T-cell (primary cell): ENCODE measurements around the gene NAV2. TPM values are rescaled to one million over a fixed set of nuclear protein-coding genes. Genes with fewer than 3 reads are reported as not detected.

Experiments
- ATAC-seq, 4 experiments: fragments of 200-7000 bp in 3 of 4; fragments of 150-1000 bp in 1 of 4; cut with Tn5 transposase; replicated peaks in 1 of 4; 1 replicate in 3 of 4; 2 replicates in 1 of 4; pipeline ENCODE4 v1.10.0; 2021; ENCODE audit warnings: moderate library complexity in 3 of 4, mild to moderate bottlenecking in 2 of 4, moderate number of reproducible peaks in 1 of 4
- CTCF ChIA-PET, 2 donors: fragments of 300-600 bp; sonication (Branson Sonifier 250); formaldehyde crosslinking; loops; one replicate each; lab custom pipeline; 2022; ENCODE audit warnings: antibody characterized with exemption in 2 of 2; lab: Charles Lee
- POLR2A ChIA-PET, 2 donors: fragments of 300-600 bp; sonication (Branson Sonifier 250); formaldehyde crosslinking; loops; one replicate each; lab custom pipeline; 2022; ENCODE audit warnings: antibody characterized with exemption in 2 of 2; lab: Charles Lee
- DNase-seq, 35 experiments: peaks; one replicate each; pipeline versions ENCODE4 v3.0.0 to v3.0.0-alpha.2; 2013 to 2023
- H3K27ac ChIP-seq: one replicate; pipeline ENCODE4 v1.5.1; 2013; ENCODE audit warnings: low read length
- H3K27me3 ChIP-seq, 2 experiments: replicated peaks in 1 of 2; 1 replicate in 1 of 2; 2 replicates in 1 of 2; pipeline versions ENCODE4 v1.6.1 to v1.7.0; 2013; ENCODE audit warnings: low read length in 1 of 2, mixed read lengths in 1 of 2; ENCODE audit not compliant: control insufficient read depth in 2 of 2, insufficient read depth in 2 of 2; ENCODE audit errors: extremely low read depth in 1 of 2
- H3K36me3 ChIP-seq, 2 donors: 1 replicate in 1 of 2; 2 replicates in 1 of 2; pipeline versions ENCODE4 v1.6.1 to v1.7.0; 2013; ENCODE audit warnings: low read length in 1 of 2; ENCODE audit not compliant: control insufficient read depth in 2 of 2, insufficient read depth in 1 of 2; ENCODE audit errors: extremely low read depth in 1 of 2
- H3K4me1 ChIP-seq, 2 experiments: 1 replicate in 1 of 2; 2 replicates in 1 of 2; pipeline versions ENCODE4 v1.6.1 to v1.7.0; 2013; ENCODE audit warnings: low read length in 2 of 2, mixed read lengths in 1 of 2; ENCODE audit not compliant: insufficient read depth in 2 of 2, control insufficient read depth in 1 of 2; ENCODE audit errors: extremely low read depth in 1 of 2
- H3K4me3 ChIP-seq, 2 donors: 1 replicate in 1 of 2; 2 replicates in 1 of 2; pipeline versions ENCODE4 v1.5.1 to v1.7.0; 2013; ENCODE audit warnings: mild to moderate bottlenecking in 2 of 2, low read length in 1 of 2, moderate library complexity in 1 of 2; ENCODE audit not compliant: control insufficient read depth in 1 of 2; ENCODE audit errors: extremely low read depth in 1 of 2
- H3K9me3 ChIP-seq: 2 replicates; pipeline ENCODE4 v1.7.0; 2013
- H3K27ac Mint-ChIP-seq, 2 donors: one replicate each; pipeline ENCODE4 v1.8.0; 2020 to 2021; ENCODE audit warnings: mild to moderate bottlenecking in 2 of 2, mixed read lengths in 2 of 2
- H3K27me3 Mint-ChIP-seq, 2 donors: one replicate each; pipeline ENCODE4 v1.8.0; 2021 to 2022; ENCODE audit warnings: mixed read lengths in 2 of 2
- H3K36me3 Mint-ChIP-seq: one replicate; pipeline ENCODE4 v1.8.0; 2021; ENCODE audit warnings: mixed read lengths
- H3K4me1 Mint-ChIP-seq, 3 donors: one replicate each; pipeline ENCODE4 v1.8.0; 2020 to 2022; ENCODE audit warnings: mixed read lengths in 3 of 3, mild to moderate bottlenecking in 1 of 3
- H3K4me3 Mint-ChIP-seq, 3 donors: one replicate each; pipeline ENCODE4 v1.8.0; 2020 to 2022; ENCODE audit warnings: mild to moderate bottlenecking in 3 of 3, mixed read lengths in 3 of 3, moderate library complexity in 3 of 3
- H3K9me3 Mint-ChIP-seq, 3 donors: one replicate each; pipeline ENCODE4 v1.8.0; 2020 to 2022; ENCODE audit warnings: mixed read lengths in 3 of 3
- WGBS: methylation state at CpG from one replicate; pipeline ENCODE4 v1.1.5; 2013; ENCODE audit warnings: missing lambda C conversion rate; ENCODE audit not compliant: insufficient coverage; 5-methylcytosine and 5-hydroxymethylcytosine counted together
- total RNA-seq, 35 experiments: library from RNA in 6 of 35; stranded (reverse) in 6 of 35; fragments of 120-200 nt in 1 of 35; gene quantifications; one replicate each; pipeline versions ENCODE4 v1.2.1 to v1.2.4 and lab custom pipeline; 2013 to 2026

Gene NAV2
- total RNA-seq, 5 donors from 2014 or later (not counting 1 experiment from before 2014, with no cell fraction given): 0.55 to 3.0 (median 1.8) TPM

DNA sequence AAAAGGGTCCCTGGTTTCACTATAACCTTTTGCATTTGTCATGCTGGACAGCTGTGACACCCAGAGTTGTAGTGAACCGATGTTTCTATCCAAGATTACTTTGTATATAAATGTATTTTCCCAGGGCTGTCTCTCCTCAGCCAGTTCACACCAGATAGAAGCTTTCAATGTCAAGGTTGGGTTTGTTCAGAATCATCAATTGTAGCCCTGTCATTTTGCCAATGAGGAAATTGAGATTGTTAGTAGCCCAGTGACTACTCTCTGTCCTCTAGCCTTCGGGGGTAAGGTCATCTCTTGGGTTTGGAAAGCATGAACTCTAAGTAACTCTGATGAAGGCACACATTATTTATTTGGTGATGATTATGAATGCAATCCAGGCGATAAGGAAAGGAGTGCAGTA is 282.0 kb downstream of the NAV2 start:
- no peaks in the 10 kb centered on the region for H3K36me3 Mint-ChIP-seq
- no peaks in the 10 kb centered on the region for H3K36me3 ChIP-seq
- no peak overlapping the region for H3K4me3 Mint-ChIP-seq
- no peak overlapping the region for H3K27ac ChIP-seq
- H3K4me1 Mint-ChIP-seq: no peaks in the 10 kb centered on the region
- H3K27me3 ChIP-seq: peaks cover 0 to 7% of the 10 kb centered on the region in 2 experiments
- 88% methylated on average over 1 of the region's 3 CpGs for WGBS
- H3K9me3 Mint-ChIP-seq: no peaks in the 10 kb centered on the region
- H3K9me3 ChIP-seq: no peaks in the 10 kb centered on the region
- no peak for DNase-seq
- ATAC-seq: no peak
- H3K27me3 Mint-ChIP-seq: peaks cover 0 to 6% of the 10 kb centered on the region in 2 donors
- H3K4me3 ChIP-seq: no peak overlapping the region
- H3K4me1 ChIP-seq: no peaks in the 10 kb centered on the region
- ChIA-PET POLR2A (no interaction called here), CTCF (no interaction called here)
- no peak overlapping the region for H3K27ac Mint-ChIP-seq

DNA sequence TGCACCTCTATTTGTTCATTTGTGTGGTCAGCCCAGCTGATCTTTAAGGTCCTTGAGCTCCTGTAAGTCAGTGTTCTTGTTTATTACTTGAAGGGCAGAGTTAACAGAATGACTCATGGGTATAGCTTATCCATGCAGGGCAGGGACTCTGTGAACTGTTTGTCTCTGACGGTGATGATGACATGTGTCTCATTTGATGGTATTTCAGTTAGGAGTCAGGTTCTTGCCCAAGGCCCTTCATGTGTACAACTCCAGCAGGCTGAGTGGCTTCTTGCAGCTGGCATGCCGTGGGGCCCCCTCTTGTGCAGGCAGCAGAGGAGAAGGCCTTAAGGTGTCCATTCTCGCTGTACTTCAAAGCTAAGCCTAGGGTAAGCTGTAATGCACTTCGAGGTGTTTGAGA is 282.5 kb downstream of the NAV2 start:
- peaks cover 0 to 7% of the 10 kb centered on the region in 2 experiments for H3K27me3 ChIP-seq
- Mint-ChIP-seq H3K4me3 (no peak overlapping the region), H3K4me1 (no peaks in the 10 kb centered on the region), H3K9me3 (no peaks in the 10 kb centered on the region), H3K27me3 (peaks cover 3 to 6% of the 10 kb centered on the region in 2 donors), H3K36me3 (no peaks in the 10 kb centered on the region), H3K27ac (no peak overlapping the region)
- H3K9me3 ChIP-seq: no peaks in the 10 kb centered on the region
- no peaks in the 10 kb centered on the region for H3K4me1 ChIP-seq
- WGBS: 71% methylated on average over 3 of the region's 4 CpGs
- DNase-seq (no peak), ATAC-seq (no peak)
- no peak overlapping the region for H3K27ac ChIP-seq
- ChIA-PET CTCF (no interaction called here), POLR2A (no interaction called here)
- H3K36me3 ChIP-seq: no peaks in the 10 kb centered on the region
- no peak overlapping the region for H3K4me3 ChIP-seq

DNA sequence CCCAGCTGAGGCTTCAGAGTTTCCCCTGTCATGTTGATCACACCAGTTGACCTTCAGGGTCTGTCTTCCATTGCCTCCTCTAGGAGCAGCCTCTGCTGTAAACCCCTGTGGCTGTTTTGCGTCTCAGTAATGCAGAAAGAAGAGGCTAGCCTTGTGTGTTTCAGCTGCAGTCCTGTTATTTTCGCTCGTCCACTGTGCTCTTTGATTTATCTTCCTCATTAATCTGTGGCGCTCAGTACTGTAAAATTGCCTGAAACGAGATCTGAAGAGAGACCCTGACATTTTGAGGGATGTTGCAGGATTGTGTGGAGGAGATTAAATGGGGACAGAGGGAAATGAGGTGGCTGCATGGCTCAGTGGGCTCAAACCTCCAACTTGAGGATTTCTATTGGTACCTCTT is 283.9 kb downstream of the NAV2 start:
- Mint-ChIP-seq H3K27me3 (peaks cover 4 to 6% of the 10 kb centered on the region in 2 donors), H3K4me3 (no peak overlapping the region), H3K27ac (no peak overlapping the region), H3K36me3 (no peaks in the 10 kb centered on the region), H3K9me3 (no peaks in the 10 kb centered on the region), H3K4me1 (no peaks in the 10 kb centered on the region)
- ChIA-PET CTCF (no interaction called here), POLR2A (no interaction called here)
- DNase-seq: no peak
- WGBS: 55% methylated on average over 5 of the region's 5 CpGs
- H3K4me1 ChIP-seq: no peaks in the 10 kb centered on the region
- H3K36me3 ChIP-seq: no peaks in the 10 kb centered on the region
- H3K9me3 ChIP-seq: no peaks in the 10 kb centered on the region
- peaks cover 0 to 16% of the 10 kb centered on the region in 2 experiments for H3K27me3 ChIP-seq
- no peak overlapping the region for H3K4me3 ChIP-seq
- no peak overlapping the region for H3K27ac ChIP-seq
- no peak for ATAC-seq

DNA sequence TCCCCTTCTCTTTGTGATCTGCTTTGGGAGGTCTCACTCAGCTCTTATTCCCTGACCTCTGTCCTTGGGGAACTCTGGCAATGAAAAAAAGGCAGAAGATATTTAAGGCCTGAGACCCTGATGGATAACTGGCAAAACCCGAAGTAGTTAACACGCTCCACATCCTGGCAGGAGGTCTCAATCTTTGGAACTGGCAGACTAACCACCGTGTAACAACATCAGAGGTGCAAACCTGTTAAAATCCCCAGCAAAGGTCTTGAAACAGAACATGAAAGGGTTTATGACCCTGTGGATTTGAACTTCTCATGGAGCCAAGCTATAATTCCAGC is 287.3 kb downstream of the NAV2 start:
- H3K9me3 Mint-ChIP-seq: no peaks in the 10 kb centered on the region
- no peaks in the 10 kb centered on the region for H3K4me1 Mint-ChIP-seq
- no peaks in the 10 kb centered on the region for H3K4me1 ChIP-seq
- H3K27ac Mint-ChIP-seq: no peak overlapping the region
- H3K27me3 ChIP-seq: peaks cover 0 to 12% of the 10 kb centered on the region in 2 experiments
- no peak for DNase-seq
- no peak for ATAC-seq
- H3K4me3 Mint-ChIP-seq: no peak overlapping the region
- POLR2A ChIA-PET: interaction anchor here in 1 of 2 donors (0.6 kb wide), 1 partner anchor 17 kb away, joined by 4 read pairs; no protein-coding TSS in a partner anchor
- H3K4me3 ChIP-seq: no peak overlapping the region
- CTCF ChIA-PET: no interaction called here
- no peaks in the 10 kb centered on the region for H3K9me3 ChIP-seq
- H3K27ac ChIP-seq: no peak overlapping the region
- H3K36me3 Mint-ChIP-seq: no peaks in the 10 kb centered on the region
- H3K27me3 Mint-ChIP-seq: peaks cover 6 to 12% of the 10 kb centered on the region in 2 donors
- H3K36me3 ChIP-seq: no peaks in the 10 kb centered on the region
- 90% methylated on average over 2 of the region's 3 CpGs for WGBS

DNA sequence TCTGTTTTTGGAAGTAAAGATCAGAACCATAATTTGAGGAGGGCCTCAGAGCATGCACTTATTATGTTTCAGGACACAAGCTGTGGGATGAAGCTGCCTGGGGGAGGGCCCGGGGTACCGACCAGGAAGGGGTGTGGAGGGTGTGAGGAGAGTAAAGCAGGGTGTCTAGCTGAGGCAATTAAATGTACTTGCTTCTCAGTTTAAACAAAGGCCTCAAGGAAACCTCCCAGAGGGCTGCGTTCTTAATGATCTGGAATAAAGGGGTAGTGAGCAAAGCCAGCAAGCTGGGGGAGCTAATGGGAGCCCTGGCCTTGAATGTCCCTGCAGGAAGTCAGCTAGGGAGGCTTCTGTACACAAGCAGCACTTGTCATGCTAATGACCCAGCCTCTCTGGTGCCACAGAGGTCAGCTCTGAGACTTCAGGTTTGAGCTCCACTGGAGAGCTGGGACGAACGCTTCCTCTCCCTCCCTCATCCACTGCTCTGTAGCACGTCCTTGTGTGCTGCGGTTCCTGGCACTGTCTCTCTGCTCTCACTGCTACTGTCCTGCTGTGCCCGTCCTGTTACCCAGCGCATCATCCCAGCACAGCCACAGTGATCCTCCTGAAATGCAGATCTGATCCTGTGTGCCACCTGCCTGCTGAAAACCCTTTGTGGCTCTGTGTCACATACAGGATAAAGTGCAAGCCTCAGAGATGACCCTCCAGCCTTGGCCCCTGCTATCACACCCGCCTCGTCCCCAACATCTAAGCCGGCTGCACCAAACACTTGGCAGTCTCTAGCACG is 287.9 kb downstream of the NAV2 start:
- CTCF ChIA-PET: no interaction called here
- no peak for ATAC-seq
- POLR2A ChIA-PET: interaction anchor here in 1 of 2 donors (0.6 kb wide), 1 partner anchor 16 kb away, joined by 4 read pairs; no protein-coding TSS in a partner anchor
- H3K27ac Mint-ChIP-seq: no peak overlapping the region
- no peak overlapping the region for H3K4me3 Mint-ChIP-seq
- no peak for DNase-seq
- Histone ChIP-seq H3K9me3 (no peaks in the 10 kb centered on the region), H3K27me3 (peaks cover 0 to 12% of the 10 kb centered on the region in 2 experiments), H3K36me3 (no peaks in the 10 kb centered on the region), H3K4me3 (no peak overlapping the region), H3K27ac (no peak overlapping the region), H3K4me1 (no peaks in the 10 kb centered on the region)
- H3K27me3 Mint-ChIP-seq: peaks cover 6 to 12% of the 10 kb centered on the region in 2 donors
- no peaks in the 10 kb centered on the region for H3K9me3 Mint-ChIP-seq
- H3K36me3 Mint-ChIP-seq: no peaks in the 10 kb centered on the region
- 90% methylated on average over 11 of the region's 13 CpGs for WGBS
- no peaks in the 10 kb centered on the region for H3K4me1 Mint-ChIP-seq

DNA sequence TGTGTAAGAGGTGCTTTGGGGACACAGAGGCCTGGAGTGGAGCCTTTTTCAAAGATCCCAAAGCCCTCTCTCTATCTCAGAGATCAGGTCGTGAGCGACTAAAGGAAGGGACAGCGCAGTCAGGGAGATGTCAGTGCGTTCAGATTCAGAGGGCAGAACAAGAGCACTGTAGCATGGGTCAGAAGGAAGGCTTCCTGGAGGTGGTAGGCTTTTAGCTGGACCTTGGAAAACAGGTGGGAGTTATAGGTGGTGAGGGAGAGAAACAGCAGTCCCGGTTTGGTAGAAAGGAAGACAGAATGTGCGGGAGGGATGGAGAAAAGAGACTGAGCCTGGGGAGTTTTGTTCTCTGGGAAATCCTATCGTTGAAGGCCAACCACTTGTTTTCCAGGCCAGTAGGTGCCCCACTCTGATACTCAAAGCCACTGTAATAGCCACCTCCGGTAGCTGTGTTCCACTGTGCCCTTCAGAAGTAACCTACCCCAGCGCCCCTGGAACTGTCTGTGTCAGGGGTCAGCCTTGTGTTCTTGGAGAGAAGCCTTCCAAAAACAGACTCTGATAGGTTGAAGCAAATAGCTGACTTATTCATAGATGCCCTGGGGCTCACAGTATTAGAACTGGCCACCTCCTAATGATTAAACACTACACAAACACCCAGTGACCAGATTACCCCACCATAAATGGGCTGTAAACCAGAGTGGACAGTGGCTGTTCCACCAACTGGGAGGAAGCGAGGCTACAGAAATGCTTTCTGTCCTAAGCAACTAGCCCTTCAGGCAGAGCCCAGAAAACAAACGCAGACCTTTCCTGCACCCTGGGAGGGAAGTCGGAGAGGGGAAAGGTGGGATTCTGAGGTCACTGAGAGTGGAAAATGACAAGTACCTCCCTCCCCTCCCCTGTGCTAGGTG is 289.9 kb downstream of the NAV2 start:
- Histone ChIP-seq H3K4me1 (no peaks in the 10 kb centered on the region), H3K27me3 (peaks cover 0 to 12% of the 10 kb centered on the region in 2 experiments), H3K4me3 (no peak overlapping the region), H3K36me3 (no peaks in the 10 kb centered on the region), H3K9me3 (no peaks in the 10 kb centered on the region), H3K27ac (no peak overlapping the region)
- ChIA-PET CTCF (no interaction called here), POLR2A (no interaction called here)
- H3K27ac Mint-ChIP-seq: no peak overlapping the region
- WGBS: 94% methylated on average over 5 of the region's 12 CpGs
- no peak for DNase-seq
- no peaks in the 10 kb centered on the region for H3K36me3 Mint-ChIP-seq
- H3K27me3 Mint-ChIP-seq: peaks cover 6 to 12% of the 10 kb centered on the region in 2 donors
- H3K9me3 Mint-ChIP-seq: no peaks in the 10 kb centered on the region
- H3K4me1 Mint-ChIP-seq: no peaks in the 10 kb centered on the region
- no peak for ATAC-seq
- H3K4me3 Mint-ChIP-seq: no peak overlapping the region
